Fibroblast of skin of right quadriceps (primary cell): ENCODE results near the gene PAF1.

Source experiments
- DNase-seq: peaks from one replicate; pipeline ENCODE4 v3.0.0-alpha.2; 2013

The PAF1 gene

GRCh38 chr19:39390751-39391437 is at the start of gene PAF1, which contains the start of gene MED29:
PAF1 (minus strand) TSS chr19:39391106; CDS start chr19:39390864, 242 bp downstream.
MED29 (plus strand) TSS chr19:39391378; CDS start chr19:39391423, 45 bp downstream.
- peak; percentile 100 for DNase-seq

GRCh38 chr19:39438270-39438934 is 47.5 kb upstream of the PAF1 start:
- DNase-seq = peak; percentile 39

GRCh38 chr19:39436350-39436716 is 45.4 kb upstream of the PAF1 start:
- DNase-seq = no peak

- peak; percentile 98 for DNase-seq
Observed at GRCh38 chr19:39435499-39436349, 44.8 kb upstream of the PAF1 start, which contains the start of gene RPS16. RPS16 (minus strand) TSS chr19:39435949; CDS start chr19:39435895, 54 bp downstream.

- DNase-seq = no peak
Observed at GRCh38 chr19:39434123-39435076, 43.5 kb upstream of the PAF1 start.

- no peak for DNase-seq
Observed at GRCh38 chr19:39433480-39434079, 42.7 kb upstream of the PAF1 start.

- DNase-seq = no peak
Observed at GRCh38 chr19:39432677-39433025, 41.7 kb upstream of the PAF1 start.

- peak; percentile 64 for DNase-seq
Observed at GRCh38 chr19:39430675-39431593, 40.0 kb upstream of the PAF1 start.

GRCh38 chr19:39428283-39429112 is 37.6 kb upstream of the PAF1 start:
- DNase-seq = peak; percentile 92

GRCh38 chr19:39427707-39428106 is 36.8 kb upstream of the PAF1 start:
- DNase-seq = no peak

- no peak for DNase-seq
Observed at GRCh38 chr19:39426170-39426569, 35.3 kb upstream of the PAF1 start.

GRCh38 chr19:39425744-39426143 is 34.8 kb upstream of the PAF1 start:
- DNase-seq = no peak

GRCh38 chr19:39424934-39425333 is 34.0 kb upstream of the PAF1 start:
- no peak for DNase-seq

- no peak for DNase-seq
Observed at GRCh38 chr19:39423258-39424086, 32.6 kb upstream of the PAF1 start.

GRCh38 chr19:39422020-39422419 is 31.1 kb upstream of the PAF1 start:
- no peak for DNase-seq

- no peak for DNase-seq
Observed at GRCh38 chr19:39420769-39421168, 29.9 kb upstream of the PAF1 start.

GRCh38 chr19:39419003-39419402 is 28.1 kb upstream of the PAF1 start:
- DNase-seq = no peak

- DNase-seq = no peak
Observed at GRCh38 chr19:39417463-39418181, 26.7 kb upstream of the PAF1 start.
